KOPT-K1 (cell line): ENCODE measurements around the gene C11orf16.

Source experiments
- H3K27ac ChIP-seq: fragments of 200-600 bp; sonication (generic); 2 replicates; pipeline ENCODE4 v1.5.1; 2016; ENCODE audit warnings: antibody characterized with exemption, mild to moderate bottlenecking, low read depth, low read length; ENCODE audit not compliant: poor library complexity, severe bottlenecking
- H3K36me3 ChIP-seq: fragments of 200-600 bp; sonication (generic); 2 replicates; pipeline ENCODE4 v1.5.1; 2017; ENCODE audit warnings: antibody characterized with exemption, mild to moderate bottlenecking, low read length, moderate library complexity; ENCODE audit not compliant: insufficient read depth
- H3K9me3 ChIP-seq: fragments of 200-600 bp; sonication (generic); 2 replicates; pipeline ENCODE4 v1.5.1; 2017; ENCODE audit warnings: antibody characterized with exemption, low read length, mild to moderate bottlenecking; ENCODE audit not compliant: insufficient read depth, poor library complexity, severe bottlenecking

The C11orf16 gene

DNA sequence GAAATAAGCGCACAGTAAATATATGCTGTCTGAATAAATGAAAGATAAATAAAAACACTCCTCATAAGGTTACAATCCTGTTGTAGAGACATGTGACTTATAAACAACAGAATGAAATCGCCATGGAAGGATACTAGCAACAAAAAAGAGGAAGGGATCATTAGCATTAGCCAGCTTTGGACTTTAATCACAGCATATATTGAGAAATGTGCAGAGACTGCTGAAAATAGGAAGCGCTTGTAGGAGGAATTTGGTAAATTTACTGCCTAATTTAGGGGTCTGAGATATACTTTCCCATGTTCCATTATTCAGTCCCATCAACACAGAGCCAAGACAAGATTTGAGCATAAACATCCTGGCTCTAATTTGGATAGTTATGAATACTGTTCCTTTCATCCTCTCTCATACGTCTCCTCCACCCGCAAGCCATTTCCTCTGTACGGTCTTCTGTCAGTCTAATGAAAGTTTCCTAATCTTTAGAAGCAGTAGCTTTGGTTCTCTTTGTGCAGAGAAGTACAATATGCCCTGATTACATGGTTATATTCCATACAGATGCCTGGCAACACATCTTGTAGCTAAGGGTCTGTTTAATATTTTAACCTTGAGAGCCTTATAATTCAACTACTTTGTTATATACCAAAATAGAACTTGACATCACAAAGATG, 58.9 kb downstream of the C11orf16 start:
- no peaks in the 10 kb centered on the region for H3K36me3 ChIP-seq
- no peak overlapping the region for H3K27ac ChIP-seq
- no peaks in the 10 kb centered on the region for H3K9me3 ChIP-seq

DNA sequence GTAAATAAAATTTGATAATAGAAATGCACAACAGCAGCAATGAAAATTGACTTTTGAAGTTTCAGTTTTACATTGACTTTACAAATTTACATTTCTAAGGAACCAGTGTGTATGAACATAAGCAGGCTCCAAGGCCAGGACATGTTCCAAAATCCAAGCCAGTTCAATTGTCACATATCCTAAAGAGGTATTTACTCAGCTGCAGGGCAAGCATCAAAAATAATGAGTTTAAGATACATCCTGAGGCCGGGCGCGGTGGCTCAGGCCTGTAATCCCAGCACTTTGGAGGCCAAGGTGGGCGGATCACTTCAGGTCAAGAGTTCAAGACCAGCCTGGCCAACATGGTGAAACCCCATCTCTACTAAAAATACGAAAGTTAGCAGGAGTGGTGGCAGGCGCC, 60.8 kb downstream of the C11orf16 start:
- Histone ChIP-seq H3K36me3 (no peaks in the 10 kb centered on the region), H3K27ac (no peak overlapping the region), H3K9me3 (no peaks in the 10 kb centered on the region)

DNA sequence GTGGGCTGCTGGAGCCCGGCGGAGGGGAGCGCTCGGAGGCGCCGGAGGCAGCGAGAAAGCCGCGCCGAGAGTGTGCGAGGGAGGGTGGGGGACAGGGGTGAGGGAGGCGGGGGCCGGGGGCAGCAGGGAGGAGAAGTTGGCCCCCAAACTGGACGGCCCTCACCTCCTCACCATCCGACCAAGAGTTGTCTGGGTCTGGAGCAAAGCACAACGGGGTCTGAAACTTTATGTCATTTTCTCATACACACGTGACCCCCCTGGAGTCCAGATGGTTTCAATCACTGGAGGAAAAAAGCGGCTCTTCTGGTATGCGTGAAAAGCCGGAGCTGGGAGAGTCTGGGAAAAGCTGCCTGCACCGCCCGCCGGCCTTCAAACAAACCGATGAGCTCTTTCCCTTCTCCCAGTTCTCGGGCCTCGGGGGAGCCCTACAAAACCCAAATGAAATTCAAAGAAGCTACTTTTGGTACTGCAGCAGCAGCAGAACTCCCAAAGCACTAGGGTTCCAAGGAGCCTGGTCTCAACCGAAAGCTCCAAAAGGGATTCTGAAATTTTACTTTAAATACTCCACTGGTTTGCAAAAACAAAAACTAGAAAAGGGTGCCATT, 61.5 kb downstream of the C11orf16 start:
- Histone ChIP-seq H3K27ac (no peak overlapping the region), H3K9me3 (no peaks in the 10 kb centered on the region), H3K36me3 (no peaks in the 10 kb centered on the region)

DNA sequence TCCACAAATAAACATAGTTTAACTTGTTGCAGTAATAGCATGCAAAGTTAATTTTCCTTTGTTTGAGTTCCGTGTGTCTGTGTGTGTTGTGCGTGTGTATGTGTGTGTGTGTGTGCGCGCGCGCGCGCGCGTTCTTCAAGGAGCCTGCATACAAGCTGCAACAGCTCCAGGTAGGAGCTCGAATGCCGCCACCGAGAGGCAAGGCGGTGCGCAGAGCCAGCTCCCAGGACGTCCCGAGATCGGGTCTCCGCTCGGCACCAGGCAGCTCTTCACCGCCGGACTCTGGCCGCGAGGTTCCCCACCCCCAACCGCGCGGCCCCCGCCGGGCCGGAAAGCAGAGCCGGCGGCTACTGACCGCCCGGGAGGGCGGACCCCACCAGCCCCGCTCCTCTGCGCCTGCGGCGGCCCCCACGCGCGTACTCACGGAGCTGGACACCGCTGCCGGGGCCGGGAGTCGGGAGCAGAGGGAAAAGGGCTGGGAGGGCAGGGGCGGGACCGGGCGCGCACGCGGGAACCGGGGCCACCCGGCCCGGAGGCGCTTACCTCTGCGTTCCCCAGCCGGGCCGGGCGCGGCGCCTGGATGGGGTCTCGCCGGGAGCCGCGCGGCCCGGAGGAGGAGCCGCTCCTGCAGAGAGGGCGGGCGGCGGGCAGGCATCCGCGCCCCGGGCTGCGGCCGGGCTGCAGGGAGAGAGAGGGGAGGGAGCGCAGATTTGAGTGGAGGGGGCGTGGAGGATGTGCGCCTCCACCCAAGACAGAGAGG, 62.2 kb downstream of the C11orf16 start:
- Histone ChIP-seq H3K27ac (no peak overlapping the region), H3K9me3 (no peaks in the 10 kb centered on the region), H3K36me3 (no peaks in the 10 kb centered on the region)
